Keratinocyte (primary cell): ENCODE data around the gene ITGB1BP1.

ENCODE experiments used
- CTCF ChIP-seq, 3 experiments: IDR thresholded peaks in 1 of 3; conservative IDR thresholded peaks in 1 of 3; optimal IDR thresholded peaks in 1 of 3; 2 replicates in 2 of 3; 3 replicates in 1 of 3; pipeline versions ENCODE3 to v1.5.1; 2011; ENCODE audit warnings: low read length in 3 of 3, mild to moderate bottlenecking in 3 of 3, moderate library complexity in 2 of 3, control low read depth in 1 of 3, inconsistent platforms in 1 of 3; ENCODE audit not compliant: insufficient read depth in 2 of 3; ENCODE audit errors: extremely low read depth in 1 of 3
- EZH2 ChIP-seq: IDR thresholded peaks from one replicate; pipeline ENCODE4 v1.6.1; 2012; ENCODE audit warnings: inconsistent platforms, mild to moderate bottlenecking, low read length, moderate library complexity

- TF ChIP-seq CTCF (optimal IDR thresholded peaks at IDR 0.05 in 1 of 3, IDR thresholded peaks at IDR 0.05 in 1 of 3, conservative IDR thresholded peaks at IDR 0.05 in 1 of 3; ENCODE audit: extremely low read depth in 1 of 3, insufficient read depth in 2 of 3, low read length in 3 of 3) (no peak), EZH2 (no peak)
Measured at GRCh38 chr2:9424447-9425164, 1.3 kb upstream of the ITGB1BP1 start.
